HEK293T (cell line): ENCODE data around the gene WWOX.
A peak's percentile ranks its signal among the peaks of the same experiment; 100 is the strongest.

Experiments
- CTCF ChIA-PET: fragments of 350-600 bp; formaldehyde crosslinking; extraction: SDS; loops from one replicate; lab custom pipeline; 2021; ENCODE audit warnings: antibody characterized with exemption, inconsistent platforms; lab: Yijun Ruan, JAX
- POLR2A ChIA-PET: fragments of 350-600 bp; formaldehyde crosslinking; extraction: SDS; loops from one replicate; lab custom pipeline; 2020; ENCODE audit warnings: antibody characterized with exemption, inconsistent platforms; lab: Yijun Ruan, JAX
- DNase-seq: peaks from one replicate; pipeline ENCODE4 v3.0.0; 2012; ENCODE audit warnings: mixed read lengths; ENCODE audit errors: extremely low spot score
- ARNT ChIP-seq: fragments of 450-650 bp; IDR thresholded peaks from 2 replicates; pipeline ENCODE4 v1.6.1; 2017; ENCODE audit warnings: mild to moderate bottlenecking
- BHLHE40 ChIP-seq: fragments of 450-650 bp; IDR thresholded peaks from 2 replicates; pipeline ENCODE4 v1.6.1; 2016; ENCODE audit warnings: mild to moderate bottlenecking, moderate library complexity, borderline replicate concordance
- CTBP1 ChIP-seq: fragments of 450-650 bp; IDR thresholded peaks from 2 replicates; pipeline ENCODE4 v1.6.1; 2016; ENCODE audit warnings: borderline replicate concordance
- ELF4 ChIP-seq: fragments of 450-650 bp; IDR thresholded peaks from 2 replicates; pipeline ENCODE4 v1.6.1; 2017; ENCODE audit warnings: antibody characterized with exemption
- FOXA1 ChIP-seq: fragments of 450-650 bp; IDR thresholded peaks from 2 replicates; pipeline ENCODE4 v1.6.1; 2016; ENCODE audit warnings: mild to moderate bottlenecking
- FOXK2 ChIP-seq: fragments of 450-650 bp; IDR thresholded peaks from 2 replicates; pipeline ENCODE4 v1.6.1; 2016; ENCODE audit warnings: mild to moderate bottlenecking
- FOXM1 ChIP-seq: fragments of 450-650 bp; IDR thresholded peaks from 2 replicates; pipeline ENCODE4 v1.6.1; 2017; ENCODE audit warnings: mild to moderate bottlenecking, borderline replicate concordance
- HDGF ChIP-seq: fragments of 450-650 bp; IDR thresholded peaks from 2 replicates; pipeline ENCODE4 v1.6.1; 2017; ENCODE audit warnings: antibody characterized with exemption, borderline replicate concordance
- L3MBTL2 ChIP-seq: fragments of 450-650 bp; conservative IDR thresholded peaks from 2 replicates; pipeline ENCODE4 v1.6.1; 2016; ENCODE audit warnings: mild to moderate bottlenecking
- LEF1 ChIP-seq: fragments of 450-650 bp; IDR thresholded peaks from 2 replicates; pipeline ENCODE4 v1.6.1; 2017; ENCODE audit warnings: mild to moderate bottlenecking, borderline replicate concordance
- NFRKB ChIP-seq: fragments of 450-650 bp; IDR thresholded peaks from 2 replicates; pipeline ENCODE4 v1.6.1; 2016; ENCODE audit warnings: mild to moderate bottlenecking, moderate library complexity
- SP1 ChIP-seq: fragments of 450-650 bp; IDR thresholded peaks from 2 replicates; pipeline ENCODE4 v1.6.1; 2017
- SUZ12 ChIP-seq: fragments of 450-650 bp; IDR thresholded peaks from 2 replicates; pipeline ENCODE4 v1.6.1; 2016; ENCODE audit warnings: mild to moderate bottlenecking
- TARDBP ChIP-seq: fragments of 450-650 bp; IDR thresholded peaks from 2 replicates; pipeline ENCODE4 v1.6.1; 2016
- ZNF384 ChIP-seq: fragments of 450-650 bp; IDR thresholded peaks from 2 replicates; pipeline ENCODE4 v1.6.1; 2016
- TF ChIP-seq, protein P1 (sequence below): fragments of 450-650 bp; IDR thresholded peaks from 2 replicates; pipeline ENCODE4 v1.6.1; 2016

Gene WWOX

DNA sequence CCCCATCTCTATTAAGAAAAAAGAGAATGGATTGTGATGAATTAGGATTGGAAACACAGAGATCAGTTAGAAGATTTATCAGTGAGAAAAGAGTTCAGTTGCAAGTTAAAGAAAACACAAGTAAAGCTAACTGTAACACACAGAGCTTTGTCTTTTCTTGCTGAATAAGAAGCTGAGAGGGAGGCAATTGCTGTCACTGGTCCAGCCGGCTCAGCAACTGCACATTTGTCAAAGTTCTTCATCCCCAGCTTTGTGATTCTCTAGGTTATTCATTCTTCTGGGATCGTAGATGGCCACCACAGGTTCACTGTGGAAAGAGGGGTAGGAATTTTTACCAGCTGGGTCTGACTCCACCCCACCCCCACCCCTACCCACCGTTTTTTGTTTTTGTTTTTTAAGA is 615.7 kb downstream of the WWOX start:
- POLR2A ChIA-PET = no interaction called here
- no peak for DNase-seq
- TF ChIP-seq L3MBTL2 (no peak), BHLHE40 (no peak), LEF1 (no peak), FOXK2 (no peak), TARDBP (no peak), SUZ12 (no peak), FOXM1 (no peak), ARNT (no peak), HDGF (no peak), CTBP1 (no peak), NFRKB (no peak), SP1 (no peak), FOXA1 (no peak), ZNF384 (no peak)
- TF ChIP-seq, protein P1, sequence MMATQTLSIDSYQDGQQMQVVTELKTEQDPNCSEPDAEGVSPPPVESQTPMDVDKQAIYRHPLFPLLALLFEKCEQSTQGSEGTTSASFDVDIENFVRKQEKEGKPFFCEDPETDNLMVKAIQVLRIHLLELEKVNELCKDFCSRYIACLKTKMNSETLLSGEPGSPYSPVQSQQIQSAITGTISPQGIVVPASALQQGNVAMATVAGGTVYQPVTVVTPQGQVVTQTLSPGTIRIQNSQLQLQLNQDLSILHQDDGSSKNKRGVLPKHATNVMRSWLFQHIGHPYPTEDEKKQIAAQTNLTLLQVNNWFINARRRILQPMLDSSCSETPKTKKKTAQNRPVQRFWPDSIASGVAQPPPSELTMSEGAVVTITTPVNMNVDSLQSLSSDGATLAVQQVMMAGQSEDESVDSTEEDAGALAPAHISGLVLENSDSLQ = no peak
- CTCF ChIA-PET = no interaction called here

DNA sequence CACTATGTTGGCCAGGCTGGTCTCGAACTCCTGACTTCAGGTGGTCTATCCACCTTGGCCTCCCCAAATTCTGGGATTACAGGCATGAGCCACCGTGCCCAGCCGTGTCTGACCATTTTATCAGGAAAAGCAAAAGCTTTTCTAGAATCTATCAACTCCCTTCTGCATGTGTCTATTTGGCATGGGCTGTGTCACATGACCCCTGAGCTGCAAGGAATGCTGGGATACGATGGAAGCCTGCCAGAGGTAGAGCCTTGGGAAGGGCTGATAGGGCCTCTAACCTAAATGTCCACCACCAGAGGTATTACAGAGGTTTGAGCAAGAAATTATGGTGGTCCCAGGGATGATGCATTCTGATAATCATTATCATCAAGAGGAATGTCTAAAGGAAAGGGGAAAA is 616.2 kb downstream of the WWOX start:
- TF ChIP-seq CTBP1 (no peak), HDGF (no peak), TARDBP (no peak), SUZ12 (no peak), FOXM1 (no peak), NFRKB (no peak), BHLHE40 (no peak), ELF4 (no peak), ARNT (no peak), FOXA1 (no peak), LEF1 (no peak), L3MBTL2 (no peak), SP1 (no peak), ZNF384 (no peak), FOXK2 (no peak)
- TF ChIP-seq, protein P1 = no peak
- POLR2A ChIA-PET = no interaction called here
- no peak for DNase-seq
- CTCF ChIA-PET = no interaction called here

DNA sequence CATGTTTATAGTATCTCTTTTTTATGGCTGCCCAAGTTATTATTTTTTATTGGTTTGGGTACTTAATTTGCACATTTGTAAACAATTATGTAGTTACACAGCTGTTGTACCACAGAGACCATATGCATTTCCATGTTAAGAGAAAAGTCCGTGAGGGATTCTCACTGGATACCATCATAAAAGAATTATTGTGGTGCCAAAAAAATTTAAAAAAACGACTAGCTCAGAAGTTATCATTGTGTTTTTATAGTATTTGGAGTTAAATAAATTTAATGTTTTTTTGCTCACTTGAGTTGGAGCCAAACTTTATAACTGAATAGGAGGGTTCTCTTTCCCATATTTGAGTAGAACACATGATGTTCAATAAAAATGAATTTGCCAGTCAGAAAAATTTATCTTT is 618.7 kb downstream of the WWOX start:
- ChIA-PET POLR2A (no interaction called here), CTCF (interaction anchor here (0.6 kb wide), 1 partner anchor 503 kb away, joined by 8 read pairs; no protein-coding TSS in a partner anchor)
- TF ChIP-seq SUZ12 (no peak), L3MBTL2 (no peak), TARDBP (no peak), ZNF384 (no peak), HDGF (no peak), BHLHE40 (no peak), ELF4 (no peak), FOXK2 (no peak), LEF1 (no peak), CTBP1 (no peak), FOXA1 (no peak), NFRKB (no peak), FOXM1 (no peak), ARNT (no peak), SP1 (no peak)
- TF ChIP-seq, protein P1 = no peak
- DNase-seq = no peak

DNA sequence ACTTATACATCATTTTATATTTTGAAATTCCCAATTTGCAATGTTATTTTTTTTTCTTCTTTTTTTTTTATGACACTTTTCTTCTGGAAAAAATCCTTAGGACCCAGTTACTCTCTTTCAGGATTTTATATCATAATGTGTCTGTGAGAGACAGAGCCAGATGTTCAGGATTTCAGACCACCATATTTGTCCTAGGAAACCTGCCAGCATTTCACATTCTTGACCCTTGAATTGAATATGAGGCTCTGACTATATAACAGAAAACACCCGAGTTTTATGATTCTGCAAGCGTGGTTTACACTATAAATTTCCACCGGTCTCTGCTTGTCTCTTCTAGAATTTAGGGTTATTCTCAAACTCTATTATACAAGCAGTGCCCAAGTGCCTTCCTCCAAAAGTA is 621.0 kb downstream of the WWOX start:
- CTCF ChIA-PET = no interaction called here
- TF ChIP-seq ELF4 = no peak
- no peak for TF ChIP-seq ARNT
- DNase-seq = no peak
- POLR2A ChIA-PET = no interaction called here

DNA sequence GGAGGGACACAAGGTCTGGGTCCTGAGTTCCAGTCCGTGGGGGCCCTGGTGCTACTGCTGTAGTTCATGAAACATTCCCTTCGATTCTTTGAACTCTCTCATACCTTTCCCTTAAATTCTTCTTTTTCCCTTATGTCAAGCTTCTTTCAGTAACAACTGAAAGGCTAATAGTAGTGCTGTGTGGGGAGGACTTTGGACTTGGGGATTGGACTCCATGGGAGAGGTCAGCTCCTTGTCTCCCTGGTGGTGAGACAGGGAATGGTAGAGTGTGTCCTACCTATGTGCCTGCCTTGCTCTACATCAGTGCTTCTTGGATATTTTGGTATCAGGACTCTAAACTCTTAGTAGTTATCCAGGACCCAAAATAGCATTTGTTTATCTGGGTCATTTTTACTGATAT is 628.1 kb downstream of the WWOX start:
- CTCF ChIA-PET = no interaction called here
- TF ChIP-seq L3MBTL2 (no peak), FOXK2 (no peak), NFRKB (no peak), TARDBP (no peak), FOXA1 (no peak), HDGF (no peak), ARNT (no peak), CTBP1 (no peak), FOXM1 (no peak)

DNA sequence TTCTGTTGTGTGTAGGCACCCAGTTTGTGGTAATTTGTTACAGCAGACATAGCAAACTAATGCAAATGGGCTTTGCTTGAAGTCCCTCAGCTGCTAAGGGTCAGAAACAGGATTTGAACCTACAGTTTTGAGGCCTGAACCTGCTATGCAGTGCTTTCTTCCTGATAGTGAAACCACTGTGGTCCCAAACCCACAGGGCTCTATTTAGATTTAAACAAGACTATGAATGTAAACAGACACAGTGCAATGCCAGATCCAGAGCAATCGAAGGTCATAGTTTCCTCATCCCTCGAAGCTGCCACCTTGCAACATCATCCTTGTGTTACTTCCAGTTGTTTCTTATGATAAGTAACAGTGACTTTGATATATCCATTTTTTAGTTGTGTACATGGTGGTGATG is 630.2 kb downstream of the WWOX start:
- no peak for TF ChIP-seq HDGF
- no peak for TF ChIP-seq SUZ12
- no peak for TF ChIP-seq ARNT
- TF ChIP-seq L3MBTL2 = no peak
- no peak for TF ChIP-seq LEF1
- TF ChIP-seq NFRKB = no peak
- no peak for TF ChIP-seq FOXK2
- CTCF ChIA-PET = no interaction called here
- POLR2A ChIA-PET = no interaction called here
- no peak for DNase-seq

More for the DNA sequence above, 628.1 kb downstream of the WWOX start:
- POLR2A ChIA-PET = no interaction called here
- peak; percentile 26 for DNase-seq
